HUES48 (cell line): Measurements from ENCODE around the gene NOP10.
A peak's percentile ranks its signal among the peaks of the same experiment; 100 is the strongest.
"Not testable (repeated sequence)": the region's sequence is repeated elsewhere in the genome, so short reads cannot be mapped to it uniquely, and the experiment has no call there.

Experiments
- H3K27ac ChIP-seq: one replicate; pipeline ENCODE4 v1.7.0; 2013; ENCODE audit warnings: low read depth, low read length, inconsistent platforms
- H3K27me3 ChIP-seq: 2 replicates; pipeline ENCODE4 v1.6.1; 2013; ENCODE audit warnings: mild to moderate bottlenecking, low read length; ENCODE audit not compliant: control insufficient read depth, insufficient read depth
- H3K36me3 ChIP-seq: 2 replicates; pipeline ENCODE4 v1.6.1; 2013; ENCODE audit warnings: low read length; ENCODE audit not compliant: control insufficient read depth, insufficient read depth
- H3K4me1 ChIP-seq: 2 replicates; pipeline ENCODE4 v1.6.1; 2013; ENCODE audit warnings: mild to moderate bottlenecking, low read length; ENCODE audit not compliant: control insufficient read depth, insufficient read depth
- H3K4me3 ChIP-seq: 2 replicates; pipeline ENCODE4 v1.5.1; 2013; ENCODE audit warnings: mild to moderate bottlenecking, low read depth, low read length
- H3K9ac ChIP-seq: 2 replicates; pipeline ENCODE4 v1.6.1; 2013; ENCODE audit warnings: mild to moderate bottlenecking, low read depth, low read length, moderate library complexity
- H3K9me3 ChIP-seq: 2 replicates; pipeline ENCODE4 v1.6.1; 2013; ENCODE audit warnings: low read length; ENCODE audit not compliant: control insufficient read depth, insufficient read depth

NOP10 gene

GRCh38 chr15:34342737-34343575, at the start of gene NOP10, which contains the start of gene NUTM1:
Gene NOP10 (minus strand): TSS chr15:34343136. CDS start chr15:34343073, 63 bp downstream.
Gene NUTM1 (plus strand): TSS chr15:34343315. CDS start chr15:34343697, 382 bp downstream.
- Histone ChIP-seq H3K9ac (peak within 1 kb of the TSS; percentile 88), H3K4me1 (0 out of 2 replicates have a peak, but pooled peaks cover 5% of the 10 kb centered on the region), H3K4me3 (peak within 1 kb of the TSS; percentile 92), H3K27me3 (no peaks in the 10 kb centered on the region), H3K9me3 (no peaks in the 10 kb centered on the region), H3K27ac (peak within 1 kb of the TSS; percentile 89), H3K36me3 (peaks cover 30% of the 10 kb centered on the region)

DNA sequence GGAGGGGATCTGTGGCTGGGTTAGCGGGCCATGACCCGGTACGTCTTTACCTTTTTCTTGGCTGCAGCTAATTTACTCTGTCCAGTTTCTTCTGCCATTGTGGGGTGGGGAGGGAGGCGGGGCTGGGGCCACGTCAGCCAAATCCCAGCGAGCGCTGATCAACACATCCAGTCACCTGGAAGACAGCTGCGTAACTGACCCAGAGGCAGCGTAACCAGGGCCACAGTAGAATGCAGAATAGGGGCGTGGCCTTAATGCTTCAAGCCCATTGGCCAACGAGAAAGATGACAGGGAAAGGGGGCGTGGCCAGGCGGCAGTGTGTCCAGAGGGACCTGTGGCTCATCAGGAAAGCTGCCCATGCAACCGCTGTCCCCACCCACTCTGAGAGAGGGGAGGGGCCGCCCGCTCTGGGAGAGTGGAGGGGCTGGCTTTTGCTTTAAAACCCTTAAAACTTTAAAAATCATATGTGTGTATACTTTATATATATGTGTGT, 46.7 kb upstream of the NOP10 start:
- not testable (repeated sequence) for H3K36me3 ChIP-seq, H3K27ac ChIP-seq, H3K27me3 ChIP-seq, H3K9ac ChIP-seq, H3K4me1 ChIP-seq, H3K9me3 ChIP-seq, H3K4me3 ChIP-seq

- H3K4me3 ChIP-seq, H3K9me3 ChIP-seq, H3K4me1 ChIP-seq, H3K9ac ChIP-seq, H3K27me3 ChIP-seq, H3K36me3 ChIP-seq, H3K27ac ChIP-seq: not testable (repeated sequence)
These were observed 39.0 kb upstream of the NOP10 start for GRCh38 chr15:34381829-34382521.

- H3K36me3 ChIP-seq, H3K27me3 ChIP-seq, H3K9me3 ChIP-seq, H3K4me3 ChIP-seq, H3K9ac ChIP-seq, H3K4me1 ChIP-seq, H3K27ac ChIP-seq: not testable (repeated sequence)
These were observed 37.6 kb upstream of the NOP10 start for GRCh38 chr15:34380491-34380890.

GRCh38 chr15:34376856-34377255, 33.9 kb upstream of the NOP10 start:
- Histone ChIP-seq H3K27ac (no peak overlapping the region), H3K4me1 (peaks cover 3% of the 10 kb centered on the region; the same call in 1 of the 2 replicates), H3K9ac (no peak overlapping the region), H3K27me3 (no peaks in the 10 kb centered on the region), H3K36me3 (no peaks in the 10 kb centered on the region), H3K9me3 (no peaks in the 10 kb centered on the region; the same call in 1 of the 2 replicates), H3K4me3 (no peak overlapping the region)

GRCh38 chr15:34375541-34375940, 32.6 kb upstream of the NOP10 start:
- not testable (repeated sequence) for H3K4me3 ChIP-seq, H3K27me3 ChIP-seq, H3K27ac ChIP-seq, H3K9ac ChIP-seq, H3K36me3 ChIP-seq, H3K9me3 ChIP-seq, H3K4me1 ChIP-seq

DNA sequence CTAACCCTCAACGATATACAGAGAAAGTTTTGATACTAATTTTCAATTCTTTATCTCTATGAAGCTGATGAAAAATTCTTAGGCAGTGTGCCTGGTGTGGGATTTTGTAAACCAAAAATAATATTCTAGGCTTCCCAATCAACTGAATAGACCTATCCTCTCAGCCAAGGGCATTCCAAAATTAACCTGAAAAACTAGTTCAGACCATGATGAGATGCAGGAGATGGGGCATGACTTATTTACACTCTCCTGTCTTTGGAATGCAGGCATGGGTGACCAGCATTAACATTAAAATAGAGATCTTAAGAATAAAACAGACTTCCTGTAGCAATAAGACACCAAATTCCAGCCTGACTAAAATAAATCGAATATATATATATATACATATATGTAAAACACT, 31.9 kb upstream of the NOP10 start:
- H3K36me3 ChIP-seq: no peaks in the 10 kb centered on the region

DNA sequence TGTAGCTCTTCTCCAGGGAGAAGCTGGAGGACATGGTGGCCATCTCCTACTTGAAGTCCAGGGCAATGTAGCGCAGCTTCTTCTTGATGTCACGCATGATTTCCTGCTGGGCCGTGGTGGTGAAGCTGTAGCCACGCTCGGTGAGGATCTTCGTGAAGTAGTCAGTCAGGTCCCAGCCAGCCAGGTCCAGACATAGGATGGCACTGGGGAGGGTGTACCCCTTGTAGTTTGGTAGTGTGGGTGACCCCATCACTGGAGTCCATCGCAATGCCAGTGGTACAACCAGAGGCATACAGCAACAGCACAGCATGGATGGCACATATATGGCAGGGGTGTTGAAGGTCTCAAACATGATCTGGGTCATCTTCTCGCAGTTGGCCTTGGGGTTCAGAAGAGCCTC, 31.0 kb upstream of the NOP10 start:
- H3K27ac ChIP-seq: no peak overlapping the region
- H3K27me3 ChIP-seq: no peaks in the 10 kb centered on the region
- no peaks in the 10 kb centered on the region; the same call in 1 of the 2 replicates for H3K9me3 ChIP-seq
- H3K4me1 ChIP-seq: peaks cover 3% of the 10 kb centered on the region; the same call in 1 of the 2 replicates
- H3K4me3 ChIP-seq: no peak overlapping the region
- no peak overlapping the region for H3K9ac ChIP-seq
- H3K36me3 ChIP-seq: no peaks in the 10 kb centered on the region

More for the DNA sequence above, 31.9 kb upstream of the NOP10 start:
- H3K4me1 ChIP-seq: peaks cover 3% of the 10 kb centered on the region; the same call in 1 of the 2 replicates
- H3K4me3 ChIP-seq: no peak overlapping the region
- H3K9me3 ChIP-seq: no peaks in the 10 kb centered on the region; the same call in 1 of the 2 replicates
- H3K27me3 ChIP-seq: no peaks in the 10 kb centered on the region
- no peak overlapping the region for H3K9ac ChIP-seq
- no peak overlapping the region for H3K27ac ChIP-seq

- H3K36me3 ChIP-seq: no peaks in the 10 kb centered on the region
- H3K9me3 ChIP-seq: no peaks in the 10 kb centered on the region; the same call in 1 of the 2 replicates
- no peaks in the 10 kb centered on the region for H3K27me3 ChIP-seq
- H3K4me3 ChIP-seq: no peak overlapping the region
- no peak overlapping the region for H3K9ac ChIP-seq
- peaks cover 2% of the 10 kb centered on the region; the same call in 1 of the 2 replicates for H3K4me1 ChIP-seq
- no peak overlapping the region for H3K27ac ChIP-seq
These were observed 27.7 kb upstream of the NOP10 start for GRCh38 chr15:34370643-34371042.

DNA sequence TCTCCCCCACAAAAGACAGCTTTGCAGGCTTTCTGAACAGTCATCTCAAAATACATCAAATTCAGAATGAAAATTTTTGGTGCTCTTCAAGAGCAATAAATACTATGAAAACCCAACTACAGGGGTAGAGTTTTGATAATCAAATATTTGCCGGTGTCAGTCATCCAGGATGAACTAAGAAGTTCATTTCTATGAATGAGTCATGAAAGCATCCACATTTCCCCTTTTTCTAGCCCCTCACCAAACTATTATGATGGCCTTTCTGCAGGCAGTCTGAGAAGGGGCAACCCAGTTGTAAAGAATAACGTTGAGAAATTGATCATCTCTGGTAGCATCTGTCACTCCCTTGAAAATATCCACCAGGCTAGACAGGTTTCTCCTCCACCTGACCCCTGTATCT, 27.2 kb upstream of the NOP10 start:
- no peak overlapping the region for H3K4me3 ChIP-seq
- no peaks in the 10 kb centered on the region for H3K27me3 ChIP-seq
- H3K27ac ChIP-seq: no peak overlapping the region
- H3K9ac ChIP-seq: no peak overlapping the region
- H3K4me1 ChIP-seq: peaks cover 4% of the 10 kb centered on the region; the same call in 1 of the 2 replicates
- no peaks in the 10 kb centered on the region for H3K36me3 ChIP-seq
- H3K9me3 ChIP-seq: no peaks in the 10 kb centered on the region; the same call in 1 of the 2 replicates
